Measurements from ENCODE around the gene PREP. TPM values are rescaled to one million over a fixed set of nuclear protein-coding genes. Genes with fewer than 3 reads are reported as not detected.

Gene PREP
- total and polyA plus RNA-seq, 9 donors, result 12.5 to 34.2 (median 21.8) TPM

DNA sequence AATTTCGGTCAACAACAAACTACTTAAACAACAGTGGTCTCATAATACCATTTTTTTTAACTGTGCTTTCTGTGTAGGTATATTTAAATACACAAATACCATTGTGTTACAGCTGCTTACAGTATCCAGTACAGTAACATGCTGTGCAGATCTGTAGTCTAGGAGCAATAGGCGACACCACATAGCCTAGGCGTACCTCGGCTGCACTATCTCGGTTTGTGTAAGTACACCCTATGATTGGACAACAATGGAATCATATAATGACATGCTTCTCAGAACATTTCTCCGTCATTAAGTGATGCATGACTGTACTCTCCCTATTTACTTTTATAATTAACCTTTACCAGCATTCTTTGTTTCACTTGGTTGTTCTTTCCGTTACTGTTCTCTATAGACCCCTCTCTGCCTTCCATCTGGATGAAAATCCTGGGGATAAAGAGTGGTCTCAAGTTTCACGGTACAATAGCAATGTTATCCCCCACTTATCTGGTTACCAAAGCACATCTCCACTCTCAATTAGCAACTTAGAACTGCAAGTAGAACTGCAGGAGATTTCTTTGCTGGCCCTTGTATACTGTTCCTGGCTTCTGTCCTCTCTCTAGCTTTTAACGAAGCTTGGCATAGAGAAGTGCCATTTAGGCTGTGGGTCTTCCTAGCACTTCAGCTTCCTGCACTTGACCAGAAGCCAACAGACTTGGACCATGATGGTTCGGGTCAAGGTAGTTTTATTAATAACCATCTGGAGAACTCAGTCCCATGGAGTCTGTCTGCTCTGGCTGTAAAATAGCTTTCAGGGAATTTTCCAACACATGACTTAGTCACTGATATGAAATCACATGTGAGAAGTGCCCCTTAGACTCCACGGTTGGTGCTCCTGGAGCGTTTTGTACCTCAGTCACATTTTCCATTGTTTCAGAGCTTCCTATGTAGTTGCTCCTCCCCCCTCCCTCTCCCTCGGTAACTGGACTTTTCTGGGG is 142.7 kb downstream of the PREP start:
- intact Hi-C loops (cut with DNase I), result no loop called here
- Histone ChIP-seq H3K27me3 (no peaks in the 10 kb centered on the region), H3K9me3 (no peaks in the 10 kb centered on the region), H3K36me3 (no peaks in the 10 kb centered on the region), H3K4me3 (no peak overlapping the region), H3K27ac (no peak overlapping the region), H3K4me1 (ENCODE audit: insufficient read depth) (no peaks in the 10 kb centered on the region)
- 55 to 66% (median 58%) methylated on average over 13 of the region's 13 CpGs for WGBS, 3 donors
- TF ChIP-seq POLR2A (IDR thresholded peaks at IDR 0.05) (no peak), EP300 (IDR thresholded peaks at IDR 0.05) (no peak)
- TF ChIP-seq, protein P1, sequence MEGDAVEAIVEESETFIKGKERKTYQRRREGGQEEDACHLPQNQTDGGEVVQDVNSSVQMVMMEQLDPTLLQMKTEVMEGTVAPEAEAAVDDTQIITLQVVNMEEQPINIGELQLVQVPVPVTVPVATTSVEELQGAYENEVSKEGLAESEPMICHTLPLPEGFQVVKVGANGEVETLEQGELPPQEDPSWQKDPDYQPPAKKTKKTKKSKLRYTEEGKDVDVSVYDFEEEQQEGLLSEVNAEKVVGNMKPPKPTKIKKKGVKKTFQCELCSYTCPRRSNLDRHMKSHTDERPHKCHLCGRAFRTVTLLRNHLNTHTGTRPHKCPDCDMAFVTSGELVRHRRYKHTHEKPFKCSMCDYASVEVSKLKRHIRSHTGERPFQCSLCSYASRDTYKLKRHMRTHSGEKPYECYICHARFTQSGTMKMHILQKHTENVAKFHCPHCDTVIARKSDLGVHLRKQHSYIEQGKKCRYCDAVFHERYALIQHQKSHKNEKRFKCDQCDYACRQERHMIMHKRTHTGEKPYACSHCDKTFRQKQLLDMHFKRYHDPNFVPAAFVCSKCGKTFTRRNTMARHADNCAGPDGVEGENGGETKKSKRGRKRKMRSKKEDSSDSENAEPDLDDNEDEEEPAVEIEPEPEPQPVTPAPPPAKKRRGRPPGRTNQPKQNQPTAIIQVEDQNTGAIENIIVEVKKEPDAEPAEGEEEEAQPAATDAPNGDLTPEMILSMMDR (IDR thresholded peaks at IDR 0.05), result no peak
- DNase-seq, result no peak

DNA sequence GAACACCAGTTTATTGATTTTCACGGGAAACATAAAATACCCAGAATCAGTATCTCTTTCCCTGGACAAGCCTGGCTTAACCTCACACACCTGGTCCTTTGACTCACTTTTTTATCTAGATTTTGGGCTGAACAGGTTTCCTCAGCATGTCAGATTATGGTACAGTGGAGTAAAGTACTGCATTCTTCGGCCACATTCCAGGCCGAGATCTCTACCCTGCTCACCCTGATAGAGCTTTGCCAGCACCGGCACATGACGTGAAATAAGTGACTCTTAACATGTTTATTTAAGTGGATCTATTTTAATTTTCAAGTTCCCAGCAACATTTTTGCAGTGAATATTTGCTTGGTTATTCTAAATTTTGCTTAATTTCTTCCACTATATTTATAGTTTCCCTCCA is 144.1 kb downstream of the PREP start:
- intact Hi-C loops (cut with DNase I), result no loop called here
- TF ChIP-seq, protein P1 (IDR thresholded peaks at IDR 0.05), result no peak
- TF ChIP-seq POLR2A (IDR thresholded peaks at IDR 0.05) (no peak), EP300 (IDR thresholded peaks at IDR 0.05) (no peak)
- no peaks in the 10 kb centered on the region for H3K9me3 ChIP-seq
- no peaks in the 10 kb centered on the region for H3K27me3 ChIP-seq
- WGBS, 3 donors, result 28 to 49% (median 29%) methylated on average over 5 of the region's 5 CpGs
- no peak overlapping the region for H3K27ac ChIP-seq
- H3K4me3 ChIP-seq, result no peak overlapping the region
- H3K4me1 ChIP-seq (ENCODE audit: insufficient read depth), result no peaks in the 10 kb centered on the region
- DNase-seq, result no peak
- H3K36me3 ChIP-seq, result no peaks in the 10 kb centered on the region

DNA sequence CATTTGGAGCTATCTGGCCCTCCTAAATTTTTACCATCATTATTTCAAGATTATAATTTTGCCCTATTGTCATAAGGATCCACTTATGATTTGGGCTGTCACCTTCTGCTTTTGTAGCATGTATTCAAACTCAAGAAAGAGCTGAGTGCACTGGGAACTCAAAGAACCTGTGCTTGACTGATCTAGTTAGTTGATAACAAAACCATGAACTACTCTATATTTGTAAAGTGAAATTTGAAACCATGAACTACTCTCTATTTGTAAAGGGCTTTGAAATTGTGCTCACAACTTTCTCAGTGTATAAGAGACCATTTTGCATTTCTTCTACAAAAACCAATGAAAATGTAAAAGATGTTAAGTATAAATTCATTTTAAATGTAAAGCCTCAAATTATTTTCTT is 145.5 kb downstream of the PREP start:
- Histone ChIP-seq H3K9me3 (no peaks in the 10 kb centered on the region), H3K4me3 (no peak overlapping the region), H3K36me3 (no peaks in the 10 kb centered on the region), H3K27ac (no peak overlapping the region), H3K27me3 (no peaks in the 10 kb centered on the region), H3K4me1 (ENCODE audit: insufficient read depth) (no peaks in the 10 kb centered on the region)
- TF ChIP-seq, protein P1 (IDR thresholded peaks at IDR 0.05), result no peak
- TF ChIP-seq POLR2A (IDR thresholded peaks at IDR 0.05), result no peak
- no peak for TF ChIP-seq EP300 (IDR thresholded peaks at IDR 0.05)
- intact Hi-C loops (cut with DNase I), result no loop called here
- DNase-seq, result no peak

- no peak for DNase-seq
- Histone ChIP-seq H3K4me3 (no peak overlapping the region), H3K27me3 (no peaks in the 10 kb centered on the region), H3K36me3 (no peaks in the 10 kb centered on the region), H3K4me1 (ENCODE audit: insufficient read depth) (no peaks in the 10 kb centered on the region), H3K9me3 (no peaks in the 10 kb centered on the region), H3K27ac (no peak overlapping the region)
- TF ChIP-seq, protein P1 (IDR thresholded peaks at IDR 0.05), result no peak
- no peak for TF ChIP-seq EP300 (IDR thresholded peaks at IDR 0.05)
- no peak for TF ChIP-seq POLR2A (IDR thresholded peaks at IDR 0.05)
- intact Hi-C loops (cut with DNase I), result no loop called here
Measured at GRCh38 chr6:105256619-105257018, 146.3 kb downstream of the PREP start.

Data from ovary (tissue), 9 donors.